Subcutaneous adipose tissue (tissue), 4 donors: ENCODE measurements around the gene DLGAP1. TPM values are rescaled to one million over a fixed set of nuclear protein-coding genes. Genes with fewer than 3 reads are reported as not detected.

Source experiments
- CTCF ChIP-seq: fragments of 450-650 bp; IDR thresholded peaks from one replicate; pipeline ENCODE4 v1.5.1; 2016; ENCODE audit warnings: low read depth, mild to moderate bottlenecking, control low read depth, antibody characterized with exemption, moderate library complexity
- total RNA-seq, 4 donors: library from RNA; depleted of rRNA; stranded (reverse); fragments of >200 nt; gene quantifications; one replicate each; pipeline ENCODE4 v1.1.0, GENCODE V29; 2016

DLGAP1 gene
- total RNA-seq, 4 donors from 2014 or later, result 0.44 to 3.3 (median 0.99) TPM

- TF ChIP-seq CTCF, result no peak
Measured at GRCh38 chr18:4319738-4320677, 135.1 kb downstream of the DLGAP1 start.

- TF ChIP-seq CTCF, result no peak
Measured at GRCh38 chr18:4318311-4318710, 136.8 kb downstream of the DLGAP1 start.

GRCh38 chr18:4311136-4311535 is 144.0 kb downstream of the DLGAP1 start:
- no peak for TF ChIP-seq CTCF

GRCh38 chr18:4309227-4309626 is 145.9 kb downstream of the DLGAP1 start:
- no peak for TF ChIP-seq CTCF

- no peak for TF ChIP-seq CTCF
Measured at GRCh38 chr18:4308576-4308975, 146.5 kb downstream of the DLGAP1 start.

- TF ChIP-seq CTCF, result no peak
Measured at GRCh38 chr18:4299395-4299794, 155.7 kb downstream of the DLGAP1 start.

- TF ChIP-seq CTCF, result no peak
Measured at GRCh38 chr18:4293337-4293736, 161.8 kb downstream of the DLGAP1 start.
